ENCODE measurements around the gene MBP. TPM values are rescaled to one million over a fixed set of nuclear protein-coding genes. Genes with fewer than 3 reads are reported as not detected.

The MBP gene
- total RNA-seq, 1 donor: 25.8 TPM

- no peak for TF ChIP-seq CTCF (IDR thresholded peaks at IDR 0.05; ENCODE audit: insufficient read depth, low read length)
- DNase-seq (ENCODE audit: low read depth): no peak
- H3K4me3 ChIP-seq (ENCODE audit: low read depth, low read length): no peak overlapping the region
These were observed 86.9 kb downstream of the MBP start for GRCh38 chr18:77045677-77046076.

DNA sequence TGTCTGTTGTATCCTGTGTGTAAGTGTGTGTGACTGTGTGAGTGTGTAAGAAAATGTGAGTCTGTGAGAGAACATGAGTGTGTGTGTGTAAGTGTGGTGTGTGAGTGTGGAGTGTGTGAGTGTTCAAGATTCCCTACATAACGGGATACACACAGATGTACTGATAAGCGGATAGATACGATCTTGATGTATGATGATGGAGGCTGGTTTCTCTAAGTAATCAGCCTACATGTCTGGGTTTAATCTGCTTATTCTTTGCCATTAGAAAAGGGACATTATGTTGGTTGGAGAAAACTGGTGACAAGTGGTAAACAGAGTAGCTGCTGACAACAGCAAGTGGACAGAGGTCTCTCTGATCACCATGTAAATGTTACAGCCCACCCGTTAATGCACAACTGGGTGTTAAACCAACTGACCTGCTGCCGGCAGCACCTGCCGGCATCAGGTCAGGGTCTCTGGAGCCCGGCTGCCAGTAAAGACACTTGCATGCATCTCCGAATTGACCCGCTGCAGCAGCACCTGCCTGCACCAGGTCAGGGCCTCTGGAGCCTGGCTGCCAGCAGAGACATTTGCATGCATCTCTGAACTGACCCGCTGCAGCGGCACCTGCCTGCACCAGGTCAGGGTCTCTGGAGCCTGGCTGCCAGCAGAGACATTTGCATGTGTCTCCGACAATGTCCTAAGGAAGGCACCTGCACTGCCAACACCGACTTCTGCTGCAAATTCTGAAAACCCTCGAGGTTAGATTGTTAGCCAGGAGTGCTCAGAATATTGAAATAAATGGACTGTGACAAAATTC, 87.5 kb downstream of the MBP start:
- no peak for TF ChIP-seq CTCF (IDR thresholded peaks at IDR 0.05; ENCODE audit: insufficient read depth, low read length)
- H3K4me3 ChIP-seq (ENCODE audit: low read depth, low read length): no peak overlapping the region
- no peak for DNase-seq (ENCODE audit: low read depth)

- TF ChIP-seq CTCF (IDR thresholded peaks at IDR 0.05; ENCODE audit: insufficient read depth, low read length): no peak
- no peak overlapping the region for H3K4me3 ChIP-seq (ENCODE audit: low read depth, low read length)
- no peak for DNase-seq (ENCODE audit: low read depth)
These were observed 88.9 kb downstream of the MBP start for GRCh38 chr18:77043541-77044280.

DNA sequence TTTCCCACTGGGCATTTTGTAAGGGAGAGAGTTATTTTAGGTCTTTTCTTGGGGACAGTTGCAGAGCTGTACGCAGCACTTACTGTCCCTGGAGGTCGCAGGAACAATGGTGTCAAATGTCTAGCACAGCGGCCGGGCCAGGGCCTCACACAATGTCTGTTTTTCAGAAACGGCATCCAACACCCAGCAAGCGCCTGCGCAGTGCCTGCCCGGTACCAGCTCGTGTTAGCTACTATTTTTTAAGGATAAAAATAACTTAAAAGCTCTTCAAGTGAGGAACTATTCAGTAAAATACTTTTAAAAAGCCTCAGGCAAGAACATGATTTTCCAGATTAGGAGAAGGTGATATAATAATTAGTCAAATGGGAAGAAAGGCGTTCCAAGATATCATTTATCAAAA, 90.0 kb downstream of the MBP start:
- no peak for DNase-seq (ENCODE audit: low read depth)
- no peak for TF ChIP-seq CTCF (IDR thresholded peaks at IDR 0.05; ENCODE audit: insufficient read depth, low read length)
- H3K4me3 ChIP-seq (ENCODE audit: low read depth, low read length): no peak overlapping the region

DNA sequence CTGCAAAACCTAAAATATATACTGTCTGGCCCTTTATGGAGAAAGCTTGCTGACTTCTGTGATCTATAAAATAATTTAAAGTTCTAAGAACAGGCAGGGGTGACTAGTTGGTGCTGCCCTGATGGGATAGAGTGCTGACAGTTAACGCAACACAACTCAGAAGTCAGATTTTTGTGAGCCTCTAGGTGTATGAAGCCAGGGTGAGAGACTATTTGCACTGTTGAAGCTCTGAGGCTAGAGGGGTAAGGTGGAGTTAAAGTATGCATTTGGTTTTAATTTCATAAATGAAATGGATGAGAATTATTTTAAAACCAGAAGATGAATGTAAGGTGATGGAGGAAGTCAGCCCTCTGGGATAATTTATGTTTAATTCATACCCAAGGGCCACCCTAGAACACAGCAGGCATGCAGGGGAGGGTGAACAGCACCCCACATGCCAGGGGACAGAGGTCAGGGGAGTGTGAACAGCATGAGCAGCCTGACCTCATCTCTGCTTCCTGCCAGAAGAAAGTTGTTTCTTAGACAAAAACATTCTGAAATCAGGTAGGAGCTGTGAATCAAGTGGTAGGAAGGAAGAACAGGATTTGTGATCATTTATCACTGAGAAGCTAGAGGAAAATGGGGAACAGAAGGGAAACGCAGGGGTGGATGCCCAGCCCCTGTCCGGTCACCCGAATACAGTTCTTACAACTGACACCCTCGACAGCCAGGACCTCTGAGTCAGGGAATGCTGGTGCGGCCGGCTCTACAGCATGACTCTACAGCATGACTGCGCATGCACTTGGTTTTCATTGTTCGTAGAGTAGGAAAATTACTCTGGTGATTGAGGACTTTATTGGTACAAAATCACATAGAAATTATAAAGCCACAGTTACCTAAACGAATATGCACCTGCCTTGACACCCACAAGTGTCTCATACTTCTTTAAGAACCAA, 93.1 kb downstream of the MBP start:
- no peak for TF ChIP-seq CTCF (IDR thresholded peaks at IDR 0.05; ENCODE audit: insufficient read depth, low read length)
- DNase-seq (ENCODE audit: low read depth): no peak

DNA sequence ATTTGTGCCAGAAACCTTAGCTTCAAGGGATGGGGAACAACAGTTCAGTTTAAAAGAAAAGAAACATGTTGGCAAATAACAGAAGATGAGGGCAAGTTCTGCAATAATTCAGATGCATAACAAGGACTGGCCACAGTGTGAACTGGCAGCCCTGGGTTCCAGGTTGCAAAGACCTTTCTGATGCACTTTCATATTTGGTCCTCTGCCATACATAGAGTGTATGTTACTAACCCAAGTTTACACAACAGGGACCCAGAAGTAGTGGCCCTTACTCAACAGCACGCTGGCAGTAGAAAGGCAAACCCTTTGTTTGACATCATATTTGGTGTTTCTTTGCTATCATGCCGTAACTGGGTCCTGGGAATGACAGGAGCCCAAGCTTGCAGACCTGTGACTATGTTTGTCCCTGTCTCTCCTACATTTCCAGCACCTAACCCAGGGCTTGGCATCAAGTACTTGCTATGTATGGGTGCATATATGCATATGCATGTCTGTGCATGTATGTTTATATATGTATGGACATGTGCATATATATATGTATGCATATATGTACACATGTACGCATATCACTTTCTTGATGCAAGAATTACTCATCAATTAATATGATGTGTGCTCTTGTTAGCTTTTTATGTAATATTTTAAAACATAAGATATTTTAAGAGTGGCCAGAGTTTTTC, 94.3 kb downstream of the MBP start:
- no peak overlapping the region for H3K4me3 ChIP-seq (ENCODE audit: low read depth, low read length)
- no peak for DNase-seq (ENCODE audit: low read depth)
- TF ChIP-seq CTCF (IDR thresholded peaks at IDR 0.05; ENCODE audit: insufficient read depth, low read length): no peak

More for the DNA sequence above, 93.1 kb downstream of the MBP start:
- no peak overlapping the region for H3K4me3 ChIP-seq (ENCODE audit: low read depth, low read length)

Data from fibroblast of the aortic adventitia (primary cell).